HepG2 (cell line): ENCODE data around the gene TTYH2. TPM values are rescaled to one million over a fixed set of nuclear protein-coding genes. Genes with fewer than 3 reads are reported as not detected.

Experiments used
- CC2D1A ChIP-seq: sonication (generic); formaldehyde crosslinking; IDR thresholded peaks from 2 replicates; pipeline ENCODE4 v1.8.1; 2023; ENCODE audit warnings: mild to moderate bottlenecking, missing genetic modification reagents
- CHCHD3 ChIP-seq: sonication (generic); formaldehyde crosslinking; IDR thresholded peaks from 2 replicates; pipeline ENCODE4 v1.8.0; 2022; ENCODE audit warnings: mild to moderate bottlenecking, missing genetic modification reagents, moderate library complexity
- DNMT1 ChIP-seq: sonication (generic); formaldehyde crosslinking; IDR thresholded peaks from 2 replicates; pipeline ENCODE4 v1.5.1; 2020; ENCODE audit warnings: mild to moderate bottlenecking, missing genetic modification reagents
- FOXM1 ChIP-seq: sonication (generic); formaldehyde crosslinking; IDR thresholded peaks from 2 replicates; pipeline ENCODE4 v1.5.0; 2020; ENCODE audit warnings: missing genetic modification reagents
- GZF1 ChIP-seq: sonication (generic); formaldehyde crosslinking; IDR thresholded peaks from 2 replicates; pipeline ENCODE4 v1.5.1; 2020; ENCODE audit warnings: mild to moderate bottlenecking, missing genetic modification reagents
- KDM1A ChIP-seq: IDR thresholded peaks from 2 replicates; pipeline ENCODE4 v1.6.1; 2016; ENCODE audit warnings: missing compliant biosample characterization
- MIER2 ChIP-seq: IDR thresholded peaks from 2 replicates; pipeline ENCODE4 v1.6.1; 2016; ENCODE audit warnings: missing biosample characterization, missing genetic modification reagents
- SPEN ChIP-seq: sonication (generic); formaldehyde crosslinking; IDR thresholded peaks from 2 replicates; pipeline ENCODE4 v1.5.1; 2020; ENCODE audit warnings: low read depth, mild to moderate bottlenecking, missing genetic modification reagents
- TBL1XR1 ChIP-seq: fragments of 150-350 bp; IDR thresholded peaks from 2 replicates; pipeline ENCODE4 v1.6.1; 2014; ENCODE audit warnings: borderline replicate concordance, low read length; ENCODE audit not compliant: partially characterized antibody
- WIZ ChIP-seq: sonication (generic); formaldehyde crosslinking; IDR thresholded peaks from 2 replicates; pipeline ENCODE4 v1.5.1; 2020; ENCODE audit warnings: mild to moderate bottlenecking, missing genetic modification reagents
- ZBTB10 ChIP-seq: sonication (generic); formaldehyde crosslinking; IDR thresholded peaks from 2 replicates; pipeline ENCODE4 v1.4.0; 2020; ENCODE audit warnings: missing genetic modification reagents, borderline replicate concordance
- ZBTB21 ChIP-seq: sonication (generic); formaldehyde crosslinking; IDR thresholded peaks from 2 replicates; pipeline ENCODE4 v1.4.0; 2020; ENCODE audit warnings: missing genetic modification reagents
- ZBTB40 ChIP-seq, 2 experiments: fragments of 450-650 bp in 1 of 2; sonication (generic) in 1 of 2; formaldehyde crosslinking in 1 of 2; IDR thresholded peaks; 2 replicates each; pipeline versions ENCODE4 v1.6.1 to v1.8.0; 2016 to 2022; ENCODE audit warnings: antibody characterized with exemption in 1 of 2, mild to moderate bottlenecking in 1 of 2, missing genetic modification reagents in 1 of 2
- ZBTB42 ChIP-seq: sonication (generic); formaldehyde crosslinking; IDR thresholded peaks from 2 replicates; pipeline ENCODE4 v1.5.0; 2020; ENCODE audit warnings: mild to moderate bottlenecking, missing genetic modification reagents
- ZNF20 ChIP-seq: sonication (generic); formaldehyde crosslinking; IDR thresholded peaks from 2 replicates; pipeline ENCODE4 v1.4.0; 2020; ENCODE audit warnings: mild to moderate bottlenecking, moderate library complexity, missing genetic modification reagents
- ZNF382 ChIP-seq: sonication (generic); formaldehyde crosslinking; IDR thresholded peaks from 2 replicates; pipeline ENCODE4 v1.5.0; 2020; ENCODE audit warnings: missing genetic modification reagents, mild to moderate bottlenecking, borderline replicate concordance
- ZNF550 ChIP-seq: sonication (generic); formaldehyde crosslinking; IDR thresholded peaks from 2 replicates; pipeline ENCODE4 v1.4.0; 2020; ENCODE audit warnings: mild to moderate bottlenecking, missing genetic modification reagents, borderline replicate concordance
- ZNF567 ChIP-seq: sonication (generic); formaldehyde crosslinking; IDR thresholded peaks from 2 replicates; pipeline ENCODE4 v1.8.1; 2023; ENCODE audit warnings: mild to moderate bottlenecking, missing genetic modification reagents, borderline replicate concordance
- polyA plus RNA-seq, 8 experiments: library from polyadenylated mRNA; depleted of rRNA in 3 of 8; stranded (reverse) in 7 of 8; unstranded in 1 of 8; fragments of >200 nt; fragmentation: Illumina TruSeq in 4 of 8; extraction: Trizol in 4 of 8; gene quantifications; 2 replicates each; pipeline versions ENCODE4 v1.2.1 to v1.2.3, GENCODE V29; 2011 to 2016; ENCODE audit warnings: low read depth in 4 of 8, missing spikeins in 1 of 8, mixed read lengths in 1 of 8; ENCODE audit not compliant: insufficient read depth in 1 of 8
- total RNA-seq, 5 experiments: library from RNA; depleted of rRNA; stranded (reverse); fragments of >200 nt; fragmentation: Illumina TruSeq; extraction: Trizol; gene quantifications; 2 replicates each; pipeline ENCODE4 v1.2.3, GENCODE V29; 2016; ENCODE audit warnings: low read depth in 1 of 5

The TTYH2 gene
- total and polyA plus RNA-seq, 2 of the 13 experiments (the other 11 are each of a cell fraction or from before 2014, with no cell fraction given) = 0.77 to 0.96 TPM

GRCh38 chr17:74203439-74204240 lies 9.7 kb upstream of the TTYH2 start, which contains the start of gene RPL38 (continued):
- TF ChIP-seq GZF1 (CRISPR knock-in tag) (peak; percentile 56; the same call in 1 of the 2 replicates), ZNF567 (CRISPR knock-in tag) (0 out of 2 replicates have a peak, but pooled peaks have one; percentile 92), SPEN (CRISPR knock-in tag) (peak; percentile 100), ZNF550 (CRISPR knock-in tag) (no peak), KDM1A (0 out of 2 replicates have a peak, but pooled peaks have one; percentile 56), TBL1XR1 (peak; percentile 76), ZBTB10 (CRISPR knock-in tag) (no peak), FOXM1 (CRISPR knock-in tag) (no peak), CHCHD3 (CRISPR knock-in tag) (0 out of 2 replicates have a peak, but pooled peaks have one; percentile 17), ZNF382 (CRISPR knock-in tag) (no peak), ZNF20 (CRISPR knock-in tag) (peak; percentile 92; the same call in 1 of the 2 replicates), WIZ (CRISPR knock-in tag) (peak; percentile 76; the same call in 1 of the 2 replicates), CC2D1A (CRISPR knock-in tag) (no peak), MIER2 (peak; percentile 84), DNMT1 (peak; percentile 66; the same call in 1 of the 2 replicates), ZBTB21 (CRISPR knock-in tag) (peak; percentile 38; the same call in 1 of the 2 replicates), ZBTB40 (IDR thresholded peaks at IDR 0.05) (peak; percentile 79), ZBTB40 (CRISPR knock-in tag; IDR thresholded peaks at IDR 0.05) (peak; percentile 84), ZBTB42 (no peak)
